NCI-H146 (cell line): ENCODE data around the gene NLGN1.

Experiments used
- DNase-seq: peaks from one replicate; lab custom pipeline; 2025; lab: John Stamatoyannopoulos, UW

NLGN1 gene

GRCh38 chr3:173770011-173770410 lies 372.5 kb downstream of the NLGN1 start:
- DNase-seq = no peak

GRCh38 chr3:173770796-173771573 lies 373.4 kb downstream of the NLGN1 start:
- DNase-seq = no peak

- DNase-seq = no peak
Measured at GRCh38 chr3:173773800-173774199, 376.3 kb downstream of the NLGN1 start.

- DNase-seq = no peak
Measured at GRCh38 chr3:173774294-173774693, 376.8 kb downstream of the NLGN1 start.

- no peak for DNase-seq
Measured at GRCh38 chr3:173778251-173778650, 380.7 kb downstream of the NLGN1 start.

- no peak for DNase-seq
Measured at GRCh38 chr3:173780067-173780466, 382.5 kb downstream of the NLGN1 start.

- DNase-seq = peak; percentile 72
Measured at GRCh38 chr3:173785004-173785403, 387.5 kb downstream of the NLGN1 start.

GRCh38 chr3:173789530-173790162 lies 392.1 kb downstream of the NLGN1 start:
- DNase-seq = no peak

GRCh38 chr3:173793963-173794362 lies 396.4 kb downstream of the NLGN1 start:
- peak; percentile 17 for DNase-seq

GRCh38 chr3:173796405-173796804 lies 398.9 kb downstream of the NLGN1 start:
- no peak for DNase-seq

- DNase-seq = no peak
Measured at GRCh38 chr3:173796890-173797289, 399.3 kb downstream of the NLGN1 start.

GRCh38 chr3:173799060-173799816 lies 401.7 kb downstream of the NLGN1 start:
- no peak for DNase-seq

GRCh38 chr3:173800154-173800553 lies 402.6 kb downstream of the NLGN1 start:
- no peak for DNase-seq

GRCh38 chr3:173814809-173815208 lies 417.3 kb downstream of the NLGN1 start:
- no peak for DNase-seq

GRCh38 chr3:173819368-173819767 lies 421.8 kb downstream of the NLGN1 start:
- DNase-seq = no peak

GRCh38 chr3:173823911-173824460 lies 426.4 kb downstream of the NLGN1 start:
- DNase-seq = no peak

GRCh38 chr3:173825730-173826129 lies 428.2 kb downstream of the NLGN1 start:
- no peak for DNase-seq

- DNase-seq = no peak
Measured at GRCh38 chr3:173826416-173826815, 428.9 kb downstream of the NLGN1 start.

- DNase-seq = no peak
Measured at GRCh38 chr3:173826901-173827609, 429.5 kb downstream of the NLGN1 start.

- DNase-seq = no peak
Measured at GRCh38 chr3:173838644-173839043, 441.1 kb downstream of the NLGN1 start.

GRCh38 chr3:173839859-173840258 lies 442.3 kb downstream of the NLGN1 start:
- DNase-seq = no peak

- DNase-seq = no peak
Measured at GRCh38 chr3:173841334-173841733, 443.8 kb downstream of the NLGN1 start.
